Left lung (tissue), 14 donors: ENCODE measurements around the gene LAMTOR3. TPM values are rescaled to one million over a fixed set of nuclear protein-coding genes. Genes with fewer than 3 reads are reported as not detected.
A peak's percentile ranks its signal among the peaks of the same experiment; 100 is the strongest.

Experiments used
- ATAC-seq: fragments of 200-7000 bp; cut with Tn5 transposase; one replicate; pipeline ENCODE4 v1.9.1; 2020; ENCODE audit warnings: moderate library complexity
- DNase-seq, 4 donors: peaks; one replicate each; pipeline ENCODE4 v3.0.0-alpha.2; 2013 to 2020
- H3K27ac ChIP-seq, 2 donors: fragments of 200-600 bp; sonication (generic) in 1 of 2; one replicate each; pipeline versions ENCODE4 v1.5.0 to v1.8.0; 2020 to 2021
- H3K27me3 ChIP-seq, 2 donors: fragments of 200-600 bp; sonication (generic) in 1 of 2; one replicate each; pipeline versions ENCODE4 v1.5.0 to v1.8.0; 2020 to 2021
- H3K36me3 ChIP-seq, 2 donors: fragments of 200-600 bp; sonication (generic) in 1 of 2; one replicate each; pipeline versions ENCODE4 v1.5.0 to v1.8.0; 2020 to 2021
- H3K4me1 ChIP-seq, 2 donors: fragments of 200-600 bp; one replicate each; pipeline ENCODE4 v1.8.0; 2021
- H3K4me3 ChIP-seq, 2 donors: fragments of 200-600 bp; sonication (generic) in 1 of 2; one replicate each; pipeline versions ENCODE4 v1.5.0 to v1.8.0; 2020 to 2021; ENCODE audit warnings: mild to moderate bottlenecking in 1 of 2
- H3K9me3 ChIP-seq, 2 donors: fragments of 200-600 bp; sonication (generic) in 1 of 2; one replicate each; pipeline versions ENCODE4 v1.5.0 to v1.8.0; 2020 to 2021
- intact Hi-C, 2 donors: fragments of 100-400 bp; cut with DNase I; formaldehyde crosslinking; loops; one replicate each; pipeline versions ENCODE4 v1.11.2 to v1.14.2; 2022
- long read RNA-seq, 12 donors: library from polyadenylated mRNA in 2 of 12; unstranded in 2 of 12; transcript quantifications; one replicate each; pipeline ENCODE4 v2.0.0 and lab custom pipeline, GENCODE V29; 2019 to 2026
- polyA plus RNA-seq, 6 donors: library from polyadenylated mRNA; unstranded; fragments of 120-200 nt; gene quantifications; one replicate each; pipeline ENCODE4 v1.2.1, GENCODE V29; 2013; ENCODE audit not compliant: insufficient read length in 6 of 6
- total RNA-seq, 2 donors: library from RNA; stranded (reverse); fragmentation: NEBNext Ultra II Directional; extraction: Animal tissue kit (Norgen Biotek cat#: 25700); gene quantifications; one replicate each; pipeline ENCODE4 v1.2.1, GENCODE V29; 2021
- TF ChIP-seq, protein P1 (sequence below), 2 donors: fragments of 200-600 bp; sonication (generic) in 1 of 2; IDR thresholded peaks; one replicate each; pipeline versions ENCODE4 v1.5.0 to v1.8.0; 2021; ENCODE audit warnings: antibody characterized with exemption in 2 of 2
- donor health status: DM: no; HTN: yes; CAD: no.
- donor health status: DM: no; HTN: no; CAD: no.

The LAMTOR3 gene, protein sequence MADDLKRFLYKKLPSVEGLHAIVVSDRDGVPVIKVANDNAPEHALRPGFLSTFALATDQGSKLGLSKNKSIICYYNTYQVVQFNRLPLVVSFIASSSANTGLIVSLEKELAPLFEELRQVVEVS
- total RNA-seq, result 10 to 100 TPM; 41.9 to 47.4 TPM
- polyA plus RNA-seq, result 10 to 100 TPM; 64.8 to 79.6 (median 72.9) TPM
- long read RNA-seq, donor 1, full-length matches to known transcripts, result 57 of 105 reads
- long read RNA-seq, donor 1, partial matches to known transcripts, result 48 of 105 reads
- long read RNA-seq, donor 1, other reads (novel, unspliced or antisense), result 0 of 105 reads
- long read RNA-seq, donor 2, full-length matches to known transcripts, result 40 of 40 reads
- long read RNA-seq, donor 2, partial matches to known transcripts, result 0 of 40 reads
- long read RNA-seq, donor 2, other reads (novel, unspliced or antisense), result 0 of 40 reads
- long read RNA-seq, donor 3, full-length matches to known transcripts, result 44 of 44 reads
- long read RNA-seq, donor 3, partial matches to known transcripts, result 0 of 44 reads
- long read RNA-seq, donor 3, other reads (novel, unspliced or antisense), result 0 of 44 reads
- long read RNA-seq, donor 4, full-length matches to known transcripts, result 15 of 17 reads
- long read RNA-seq, donor 4, partial matches to known transcripts, result 2 of 17 reads
- long read RNA-seq, donor 4, other reads (novel, unspliced or antisense), result 0 of 17 reads
- long read RNA-seq, donor 5, full-length matches to known transcripts, result 50 of 50 reads
- long read RNA-seq, donor 5, partial matches to known transcripts, result 0 of 50 reads
- long read RNA-seq, donor 5, other reads (novel, unspliced or antisense), result 0 of 50 reads
- long read RNA-seq, donor 6, full-length matches to known transcripts, result 46 of 46 reads
- long read RNA-seq, donor 6, partial matches to known transcripts, result 0 of 46 reads
- long read RNA-seq, donor 6, other reads (novel, unspliced or antisense), result 0 of 46 reads
- long read RNA-seq, donor 7, full-length matches to known transcripts, result 24 of 33 reads
- long read RNA-seq, donor 7, partial matches to known transcripts, result 9 of 33 reads
- long read RNA-seq, donor 7, other reads (novel, unspliced or antisense), result 0 of 33 reads
- long read RNA-seq, donor 8, full-length matches to known transcripts, result 31 of 31 reads
- long read RNA-seq, donor 8, partial matches to known transcripts, result 0 of 31 reads
- long read RNA-seq, donor 8, other reads (novel, unspliced or antisense), result 0 of 31 reads
- long read RNA-seq, donor 9, result 0 reads
- long read RNA-seq, donor 10, full-length matches to known transcripts, result 20 of 20 reads
- long read RNA-seq, donor 10, partial matches to known transcripts, result 0 of 20 reads
- long read RNA-seq, donor 10, other reads (novel, unspliced or antisense), result 0 of 20 reads
- long read RNA-seq, donor 11, full-length matches to known transcripts, result 41 of 41 reads
- long read RNA-seq, donor 11, partial matches to known transcripts, result 0 of 41 reads
- long read RNA-seq, donor 11, other reads (novel, unspliced or antisense), result 0 of 41 reads
- long read RNA-seq, donor 12, full-length matches to known transcripts, result 27 of 27 reads
- long read RNA-seq, donor 12, partial matches to known transcripts, result 0 of 27 reads
- long read RNA-seq, donor 12, other reads (novel, unspliced or antisense), result 0 of 27 reads

DNA sequence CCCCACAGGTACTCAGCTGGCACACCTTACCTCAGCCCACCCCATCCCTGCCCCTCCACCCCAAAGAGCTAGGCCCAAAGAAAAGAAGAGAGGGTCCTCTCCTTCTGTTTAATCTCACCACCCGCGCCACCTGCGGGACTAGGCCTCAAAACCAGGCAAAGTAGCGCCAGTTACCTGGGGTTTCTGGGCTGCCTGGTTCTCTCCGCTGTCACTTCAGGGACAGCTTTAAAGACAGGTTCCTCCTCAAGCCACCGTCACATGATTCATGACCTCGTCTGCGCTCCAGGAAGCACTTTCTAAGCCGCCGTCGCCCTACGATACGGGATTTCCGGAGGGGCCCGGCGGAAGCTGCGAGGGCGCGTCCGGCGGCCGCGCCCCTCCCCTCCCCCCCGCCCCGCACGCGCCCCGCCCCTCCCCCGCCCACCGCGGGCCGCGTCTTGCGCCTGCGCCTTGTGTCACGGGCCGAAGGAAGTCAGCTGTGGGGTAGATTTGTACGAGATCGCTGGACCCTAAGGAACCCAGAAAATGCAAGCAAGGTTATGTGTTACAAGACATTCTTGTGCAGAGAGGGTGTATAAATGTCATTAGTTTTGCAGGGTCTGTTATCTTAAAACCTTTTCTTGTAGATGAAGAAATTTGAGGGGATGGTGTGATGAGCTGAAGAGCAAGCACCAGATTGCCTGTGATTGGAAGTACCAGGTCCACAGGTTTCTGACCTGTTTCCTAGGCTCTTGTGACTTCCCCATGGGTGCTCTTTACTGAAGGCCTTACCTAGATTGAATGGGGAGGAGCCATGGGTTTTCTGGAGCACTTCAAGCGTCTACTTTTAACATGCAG lies at the start of gene LAMTOR3:
LAMTOR3 (minus strand) TSS at position 267 of the 837 bp plus-strand sequence. CDS start 464 bp downstream, outside the sequence.
- peak within 1 kb of the TSS; percentile 84 to 86 for H3K27ac ChIP-seq
- intact Hi-C loops, result loop anchor here in 1 of 2 donors (10.0 kb wide), 1 partner anchor 50 kb away; the partner anchor contains the start of gene DNAJB14

DNA sequence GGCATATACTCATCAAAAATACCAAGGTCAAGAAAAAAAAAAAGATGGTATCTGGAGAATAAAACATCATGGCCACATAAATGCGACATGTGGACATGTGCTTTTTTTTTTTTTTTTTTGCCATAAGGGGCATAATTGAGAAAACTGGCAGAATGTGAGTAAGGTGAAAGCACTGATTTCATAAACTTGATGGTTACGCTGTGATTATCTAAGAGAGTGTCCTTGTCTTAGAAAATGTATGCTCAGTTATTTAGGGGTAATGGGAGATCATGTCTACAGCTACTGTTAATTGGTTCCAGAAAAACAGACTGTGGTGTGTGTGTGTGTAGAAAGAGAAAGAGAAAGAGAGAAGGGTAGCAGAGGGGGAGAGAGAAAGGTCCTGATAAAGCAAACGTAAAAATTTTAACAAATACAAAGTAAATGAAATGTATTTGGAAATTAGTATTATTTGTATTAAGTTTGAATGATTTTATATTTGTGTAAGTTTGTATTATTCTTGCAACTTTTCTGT lies 44.1 kb upstream of the LAMTOR3 start:
- ATAC-seq (no peak), DNase-seq (no peak)
- Histone ChIP-seq H3K27me3 (no peaks in the 10 kb centered on the region), H3K27ac (no peak overlapping the region), H3K9me3 (peaks cover 0 to 27% of the 10 kb centered on the region in 2 donors), H3K36me3 (peaks cover 0 to 16% of the 10 kb centered on the region in 2 donors), H3K4me3 (no peak overlapping the region), H3K4me1 (peaks cover under 1 to 15% of the 10 kb centered on the region in 2 donors)
- intact Hi-C loops, result no loop called here
- TF ChIP-seq, protein P1, sequence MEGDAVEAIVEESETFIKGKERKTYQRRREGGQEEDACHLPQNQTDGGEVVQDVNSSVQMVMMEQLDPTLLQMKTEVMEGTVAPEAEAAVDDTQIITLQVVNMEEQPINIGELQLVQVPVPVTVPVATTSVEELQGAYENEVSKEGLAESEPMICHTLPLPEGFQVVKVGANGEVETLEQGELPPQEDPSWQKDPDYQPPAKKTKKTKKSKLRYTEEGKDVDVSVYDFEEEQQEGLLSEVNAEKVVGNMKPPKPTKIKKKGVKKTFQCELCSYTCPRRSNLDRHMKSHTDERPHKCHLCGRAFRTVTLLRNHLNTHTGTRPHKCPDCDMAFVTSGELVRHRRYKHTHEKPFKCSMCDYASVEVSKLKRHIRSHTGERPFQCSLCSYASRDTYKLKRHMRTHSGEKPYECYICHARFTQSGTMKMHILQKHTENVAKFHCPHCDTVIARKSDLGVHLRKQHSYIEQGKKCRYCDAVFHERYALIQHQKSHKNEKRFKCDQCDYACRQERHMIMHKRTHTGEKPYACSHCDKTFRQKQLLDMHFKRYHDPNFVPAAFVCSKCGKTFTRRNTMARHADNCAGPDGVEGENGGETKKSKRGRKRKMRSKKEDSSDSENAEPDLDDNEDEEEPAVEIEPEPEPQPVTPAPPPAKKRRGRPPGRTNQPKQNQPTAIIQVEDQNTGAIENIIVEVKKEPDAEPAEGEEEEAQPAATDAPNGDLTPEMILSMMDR (IDR thresholded peaks at IDR 0.05), result no peak

More for the DNA sequence above, at the start of gene LAMTOR3:
- Histone ChIP-seq H3K27me3 (no peaks in the 10 kb centered on the region), H3K4me1 (peaks cover 0 to 43% of the 10 kb centered on the region in 2 donors), H3K9me3 (no peaks in the 10 kb centered on the region), H3K4me3 (peak within 1 kb of the TSS; percentile 78 to 87), H3K36me3 (peaks cover 0 to 8% of the 10 kb centered on the region in 2 donors)
- ATAC-seq (peak; percentile 99), DNase-seq (peak; percentile 85 to 96 (median 94))
- TF ChIP-seq, protein P1 (IDR thresholded peaks at IDR 0.05), result no peak

GRCh38 chr4:99934891-99935290 lies 40.7 kb upstream of the LAMTOR3 start:
- TF ChIP-seq, protein P1 (IDR thresholded peaks at IDR 0.05), result no peak

DNA sequence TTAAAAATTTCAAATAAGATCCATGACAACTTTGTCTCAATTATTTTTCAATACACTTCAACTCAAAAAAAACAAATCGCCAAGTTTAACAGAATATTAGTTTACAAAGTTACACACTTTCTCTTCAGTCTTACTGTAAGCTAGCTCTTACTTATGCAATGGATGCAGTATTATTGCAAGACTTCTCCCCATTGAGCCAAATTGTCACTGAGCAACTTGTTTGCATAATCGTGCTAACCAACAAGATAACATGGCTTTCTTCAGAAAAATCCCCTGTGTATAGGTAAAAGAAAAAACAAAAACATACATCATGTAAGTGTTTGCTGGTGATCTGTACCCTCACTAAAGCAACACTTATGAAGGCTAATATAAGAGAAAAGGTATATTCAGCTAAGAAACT lies 33.3 kb upstream of the LAMTOR3 start:
- no peak overlapping the region for H3K27ac ChIP-seq
- DNase-seq, result no peak

More at GRCh38 chr4:99934891-99935290, 40.7 kb upstream of the LAMTOR3 start:
- no peaks in the 10 kb centered on the region for H3K4me1 ChIP-seq
- intact Hi-C loops, result no loop called here
- H3K36me3 ChIP-seq, result peaks cover 0 to 19% of the 10 kb centered on the region in 2 donors
- no peak for ATAC-seq
- no peak overlapping the region for H3K4me3 ChIP-seq
- no peak for DNase-seq
- H3K27me3 ChIP-seq, result no peaks in the 10 kb centered on the region
- peaks cover 0 to 27% of the 10 kb centered on the region in 2 donors for H3K9me3 ChIP-seq
- H3K27ac ChIP-seq, result no peak overlapping the region

More for the DNA sequence above, 33.3 kb upstream of the LAMTOR3 start:
- Histone ChIP-seq H3K9me3 (no peaks in the 10 kb centered on the region), H3K4me1 (no peaks in the 10 kb centered on the region), H3K36me3 (peaks cover 0 to 24% of the 10 kb centered on the region in 2 donors), H3K27me3 (no peaks in the 10 kb centered on the region), H3K4me3 (no peak overlapping the region)
- intact Hi-C loops, result no loop called here
- no peak for ATAC-seq
- TF ChIP-seq, protein P1 (IDR thresholded peaks at IDR 0.05), result no peak
